Keratinocyte (primary cell): ENCODE measurements around the gene PDE1A. TPM values are rescaled to one million over a fixed set of nuclear protein-coding genes. Genes with fewer than 3 reads are reported as not detected.

Experiments
- DNase-seq: peaks from one replicate; pipeline ENCODE4 v3.0.0-alpha.2; 2011; ENCODE audit warnings: low read depth, missing footprints, low spot score
- FAIRE-seq: peaks from 2 replicates; lab custom pipeline; 2011; peaks lifted over from hg19 to GRCh38; lab: Jason Lieb, UNC
- H2AFZ ChIP-seq: 2 replicates; pipeline ENCODE4 v1.6.0; 2012; ENCODE audit warnings: low read length, control low read depth, inconsistent platforms; ENCODE audit not compliant: control insufficient read depth
- H3K27ac ChIP-seq: 2 replicates; pipeline ENCODE4 v1.5.1; 2011; ENCODE audit warnings: low read length; ENCODE audit not compliant: control insufficient read depth, insufficient read depth
- H3K27me3 ChIP-seq: 3 replicates; pipeline ENCODE4 v1.6.0; 2011; ENCODE audit warnings: low read length; ENCODE audit not compliant: control insufficient read depth, insufficient read depth; ENCODE audit errors: extremely low read depth
- H3K36me3 ChIP-seq, 2 experiments: 2 replicates in 1 of 2; 3 replicates in 1 of 2; pipeline ENCODE4 v1.5.1; 2011; ENCODE audit warnings: low read length in 2 of 2, mild to moderate bottlenecking in 1 of 2; ENCODE audit not compliant: control insufficient read depth in 2 of 2, insufficient read depth in 2 of 2; ENCODE audit errors: extremely low read depth in 1 of 2
- H3K4me1 ChIP-seq: 3 replicates; pipeline ENCODE4 v1.5.1; 2011; ENCODE audit warnings: low read length; ENCODE audit not compliant: control insufficient read depth, insufficient read depth; ENCODE audit errors: extremely low read depth
- H3K4me2 ChIP-seq: 3 replicates; pipeline ENCODE4 v1.6.0; 2011; ENCODE audit warnings: low read depth, low read length; ENCODE audit not compliant: control insufficient read depth, insufficient read depth; ENCODE audit errors: extremely low read depth
- H3K4me3 ChIP-seq, 3 experiments: fragments of 200-600 bp in 1 of 3; sonication (generic) in 1 of 3; 2 replicates in 2 of 3; 3 replicates in 1 of 3; pipeline ENCODE4 v1.5.1; 2011 to 2016; ENCODE audit warnings: low read length in 3 of 3, mild to moderate bottlenecking in 3 of 3, control low read depth in 2 of 3, inconsistent platforms in 1 of 3, low read depth in 1 of 3, mixed read lengths in 1 of 3, mixed run types in 1 of 3, moderate library complexity in 1 of 3; ENCODE audit not compliant: control insufficient read depth in 2 of 3, insufficient read depth in 2 of 3; ENCODE audit errors: extremely low read depth in 1 of 3
- H3K79me2 ChIP-seq: 2 replicates; pipeline ENCODE4 v1.6.0; 2012; ENCODE audit warnings: low read length; ENCODE audit not compliant: control insufficient read depth, insufficient read depth
- H3K9ac ChIP-seq: 3 replicates; pipeline ENCODE4 v1.6.0; 2011; ENCODE audit warnings: low read length; ENCODE audit not compliant: control insufficient read depth, insufficient read depth; ENCODE audit errors: extremely low read depth
- H3K9me1 ChIP-seq: 3 replicates; pipeline ENCODE4 v1.6.0; 2011; ENCODE audit warnings: low read length; ENCODE audit not compliant: control insufficient read depth, insufficient read depth; ENCODE audit errors: extremely low read depth
- H3K9me3 ChIP-seq: 2 replicates; pipeline ENCODE4 v1.5.1; 2012; ENCODE audit warnings: low read depth, low read length; ENCODE audit not compliant: control insufficient read depth
- H4K20me1 ChIP-seq: 3 replicates; pipeline ENCODE4 v1.6.0; 2011; ENCODE audit warnings: low read length; ENCODE audit not compliant: control insufficient read depth, insufficient read depth; ENCODE audit errors: extremely low read depth
- CTCF ChIP-seq, 3 experiments: IDR thresholded peaks in 1 of 3; conservative IDR thresholded peaks in 1 of 3; optimal IDR thresholded peaks in 1 of 3; 2 replicates in 2 of 3; 3 replicates in 1 of 3; pipeline versions ENCODE3 to v1.5.1; 2011; ENCODE audit warnings: low read length in 3 of 3, mild to moderate bottlenecking in 3 of 3, moderate library complexity in 2 of 3, control low read depth in 1 of 3, inconsistent platforms in 1 of 3; ENCODE audit not compliant: insufficient read depth in 2 of 3; ENCODE audit errors: extremely low read depth in 1 of 3
- EZH2 ChIP-seq: IDR thresholded peaks from one replicate; pipeline ENCODE4 v1.6.1; 2012; ENCODE audit warnings: inconsistent platforms, mild to moderate bottlenecking, low read length, moderate library complexity
- dilution Hi-C: fragments of 300-500 bp; cut with MboI; formaldehyde crosslinking; loops from one replicate; pipeline ENCODE4 v1.7.0; 2020; ENCODE audit warnings: low sequenced_read_pairs; ENCODE audit not compliant: extremely low pct_ligation_motif_present
- polyA plus RNA-seq, 5 experiments: library from polyadenylated mRNA; depleted of rRNA in 3 of 5; stranded (reverse) in 3 of 5; stranded (forward) in 1 of 5; unstranded in 1 of 5; fragments of >200 nt; gene quantifications; 1 replicate in 1 of 5; 2 replicates in 3 of 5; 3 replicates in 1 of 5; pipeline versions ENCODE4 v1.2.1 to v1.2.3, GENCODE V29; 2011 to 2012; ENCODE audit warnings: missing spikeins in 2 of 5, low read depth in 1 of 5, low replicate concordance in 1 of 5

The PDE1A gene
- polyA plus RNA-seq, 1 donor (not counting 4 experiments of a cell fraction or from before 2014, with no cell fraction given): 0.10 TPM

GRCh38 chr2:182110347-182110746 is 316.5 kb downstream of the PDE1A start:
- no peak overlapping the region for H3K27ac ChIP-seq
- H3K79me2 ChIP-seq: no peaks in the 10 kb centered on the region
- no peaks in the 10 kb centered on the region for H4K20me1 ChIP-seq
- H3K9ac ChIP-seq: no peak overlapping the region
- dilution Hi-C loops: no loop called here
- H3K36me3 ChIP-seq: no peaks in the 10 kb centered on the region
- FAIRE-seq: no peak
- H3K27me3 ChIP-seq: no peaks in the 10 kb centered on the region
- TF ChIP-seq EZH2 (no peak), CTCF (optimal IDR thresholded peaks at IDR 0.05 in 1 of 3, IDR thresholded peaks at IDR 0.05 in 1 of 3, conservative IDR thresholded peaks at IDR 0.05 in 1 of 3; ENCODE audit: extremely low read depth in 1 of 3, insufficient read depth in 2 of 3, low read length in 3 of 3) (no peak)
- no peak for DNase-seq
- H3K9me3 ChIP-seq: no peaks in the 10 kb centered on the region
- H3K4me3 ChIP-seq: no peak overlapping the region
- no peak overlapping the region for H3K4me2 ChIP-seq
- no peaks in the 10 kb centered on the region for H3K9me1 ChIP-seq
- no peak overlapping the region for H2AFZ ChIP-seq
- H3K4me1 ChIP-seq: no peaks in the 10 kb centered on the region

GRCh38 chr2:182103526-182103925 is 323.3 kb downstream of the PDE1A start:
- Histone ChIP-seq H3K79me2 (no peaks in the 10 kb centered on the region), H3K4me1 (no peaks in the 10 kb centered on the region), H2AFZ (no peak overlapping the region), H3K36me3 (no peaks in the 10 kb centered on the region), H3K9me1 (no peaks in the 10 kb centered on the region), H3K27me3 (no peaks in the 10 kb centered on the region), H3K4me3 (no peak overlapping the region), H3K9ac (no peak overlapping the region), H3K4me2 (no peak overlapping the region), H4K20me1 (no peaks in the 10 kb centered on the region), H3K9me3 (no peaks in the 10 kb centered on the region), H3K27ac (no peak overlapping the region)
- TF ChIP-seq EZH2 (no peak), CTCF (optimal IDR thresholded peaks at IDR 0.05 in 1 of 3, IDR thresholded peaks at IDR 0.05 in 1 of 3, conservative IDR thresholded peaks at IDR 0.05 in 1 of 3; ENCODE audit: extremely low read depth in 1 of 3, insufficient read depth in 2 of 3, low read length in 3 of 3) (no peak)
- no peak for DNase-seq
- dilution Hi-C loops: no loop called here
- no peak for FAIRE-seq
